K562 (cell line): ENCODE data around the gene ITGAL. TPM values are rescaled to one million over a fixed set of nuclear protein-coding genes. Genes with fewer than 3 reads are reported as not detected.

Experiments
- CBFB ChIP-seq: sonication (generic); formaldehyde crosslinking; IDR thresholded peaks from 2 replicates; pipeline ENCODE4 v1.4.0; 2020; ENCODE audit warnings: mild to moderate bottlenecking, missing genetic modification reagents
- CHD2 ChIP-seq: IDR thresholded peaks from 2 replicates; pipeline ENCODE4 v1.6.1; 2011; ENCODE audit warnings: low read depth, low read length
- CXXC5 ChIP-seq: fragments of 250-450 bp; sonication (Bioruptor Pico); IDR thresholded peaks from 2 replicates; pipeline ENCODE4 v1.8.0; 2022; ENCODE audit warnings: inconsistent platforms, mild to moderate bottlenecking, moderate library complexity
- DLX4 ChIP-seq: fragments of 250-450 bp; sonication (Bioruptor Pico); IDR thresholded peaks from 2 replicates; pipeline ENCODE4 v1.6.1; 2021; ENCODE audit warnings: mild to moderate bottlenecking
- ETS2 ChIP-seq: IDR thresholded peaks from 2 replicates; pipeline ENCODE4 v1.6.1; 2016; ENCODE audit warnings: borderline replicate concordance, missing genetic modification characterization, mild to moderate bottlenecking, moderate library complexity, missing compliant biosample characterization; ENCODE audit not compliant: poor library complexity, severe bottlenecking
- GTF3C2 ChIP-seq: IDR thresholded peaks from 3 replicates; pipeline ENCODE4 v1.6.1; 2011; ENCODE audit warnings: borderline replicate concordance, mild to moderate bottlenecking, moderate library complexity; ENCODE audit not compliant: insufficient read length; ENCODE audit errors: extremely low read depth
- MBD1 ChIP-seq: fragments of 250-450 bp; sonication (Bioruptor Pico); IDR thresholded peaks from 2 replicates; pipeline ENCODE4 v1.8.0; 2022; ENCODE audit warnings: inconsistent platforms
- RAD21 ChIP-seq, 2 experiments: fragments of 250-450 bp in 1 of 2; fragments of 450-650 bp in 1 of 2; sonication (Bioruptor Pico) in 1 of 2; formaldehyde crosslinking in 1 of 2; IDR thresholded peaks in 1 of 2; conservative IDR thresholded peaks in 1 of 2; 2 replicates each; pipeline versions ENCODE4 v1.4.0 to v1.8.0; 2020 to 2022; ENCODE audit warnings: mild to moderate bottlenecking in 2 of 2, moderate library complexity in 1 of 2
- RBM15 ChIP-seq: fragments of 200-400 bp; formaldehyde crosslinking; IDR thresholded peaks from 2 replicates; pipeline ENCODE4 v1.6.1; 2018; ENCODE audit warnings: mild to moderate bottlenecking, low read length, moderate library complexity; ENCODE audit not compliant: insufficient read depth
- RFX5 ChIP-seq: IDR thresholded peaks from 2 replicates; pipeline ENCODE4 v1.6.1; 2011; ENCODE audit warnings: low read depth, mild to moderate bottlenecking, improper control_type of control experiment, low read length
- TFE3 ChIP-seq: fragments of 450-650 bp; formaldehyde crosslinking; IDR thresholded peaks from 2 replicates; pipeline ENCODE4 v1.4.0; 2020; ENCODE audit warnings: mild to moderate bottlenecking, mixed read lengths
- VEZF1 ChIP-seq: fragments of 200-800 bp; sonication (Bioruptor generic); IDR thresholded peaks from 2 replicates; pipeline ENCODE4 v1.6.1; 2017; ENCODE audit warnings: missing genetic modification characterization, missing compliant biosample characterization
- YBX1 ChIP-seq: fragments of 450-650 bp; IDR thresholded peaks from 2 replicates; pipeline ENCODE4 v1.7.1; 2016; ENCODE audit warnings: mild to moderate bottlenecking
- YY1 ChIP-seq, 3 experiments: IDR thresholded peaks; 2 replicates each; pipeline ENCODE4 v1.6.1; 2011; ENCODE audit warnings: low read length in 2 of 3, mild to moderate bottlenecking in 2 of 3, moderate library complexity in 2 of 3, borderline replicate concordance in 1 of 3, control low read depth in 1 of 3, low read depth in 1 of 3; ENCODE audit not compliant: insufficient read depth in 3 of 3, insufficient replicate concordance in 2 of 3, control insufficient read depth in 1 of 3, insufficient read length in 1 of 3; ENCODE audit errors: extremely low read depth in 1 of 3
- ZFP1 ChIP-seq: fragments of 450-650 bp; formaldehyde crosslinking; IDR thresholded peaks from 2 replicates; pipeline ENCODE4 v1.4.0; 2020; ENCODE audit warnings: mild to moderate bottlenecking, mixed read lengths
- ZNF140 ChIP-seq: fragments of 250-450 bp; sonication (Bioruptor Pico); IDR thresholded peaks from 2 replicates; pipeline ENCODE4 v1.8.0; 2021; ENCODE audit warnings: moderate library complexity, mild to moderate bottlenecking, inconsistent platforms
- ZNF586 ChIP-seq: fragments of 450-650 bp; formaldehyde crosslinking; conservative IDR thresholded peaks from 2 replicates; pipeline ENCODE4 v1.4.0; 2020; ENCODE audit warnings: mild to moderate bottlenecking, moderate library complexity
- polyA plus RNA-seq, 8 experiments: library from polyadenylated mRNA; depleted of rRNA in 4 of 8; stranded (reverse) in 5 of 8; unstranded in 3 of 8; fragments of >200 nt; fragmentation: Nextera tagmentation in 2 of 8; fragmentation: Illumina TruSeq in 1 of 8; extraction: Ambion mirVana in 2 of 8; extraction: Trizol in 1 of 8; gene quantifications; 2 replicates each; pipeline versions ENCODE4 v1.2.1 to v1.2.3, GENCODE V29; 2011 to 2014; ENCODE audit warnings: inconsistent platforms in 1 of 8, missing spikeins in 1 of 8
- total RNA-seq, 7 experiments: library from RNA; depleted of rRNA in 6 of 7; stranded (reverse); fragments of >200 nt in 6 of 7; fragmentation: Illumina TruSeq in 2 of 7; extraction: Trizol in 2 of 7; gene quantifications; 2 replicates each; pipeline versions ENCODE4 v1.2.1 to v1.2.3, GENCODE V29; 2011 to 2021; ENCODE audit warnings: low replicate concordance in 1 of 7

ITGAL gene
- total and polyA plus RNA-seq, 9 of the 15 experiments (the other 6 are each of a cell fraction or from before 2014, with no cell fraction given), result 0.01 to 0.53 TPM; not detected in 7

GRCh38 chr16:30444231-30445148 lies 28.1 kb upstream of the ITGAL start (continued):
- TF ChIP-seq MBD1 (CRISPR knock-in tag), result no peak
- no peak for TF ChIP-seq RAD21 (CRISPR knock-in tag; conservative IDR thresholded peaks at IDR 0.05 in 1 of 2, IDR thresholded peaks at IDR 0.05 in 1 of 2)
- no peak for TF ChIP-seq CXXC5 (CRISPR knock-in tag)
- TF ChIP-seq VEZF1 (CRISPR knock-in tag), result no peak
- no peak for TF ChIP-seq DLX4 (CRISPR knock-in tag)
- TF ChIP-seq RFX5, result no peak
- TF ChIP-seq ZNF586 (CRISPR knock-in tag), result no peak
- TF ChIP-seq YY1 (IDR thresholded peaks at IDR 0.05; ENCODE audit: borderline replicate concordance in 1 of 3, control insufficient read depth in 1 of 3, extremely low read depth in 1 of 3, insufficient read depth in 3 of 3, insufficient read length in 1 of 3, insufficient replicate concordance in 2 of 3, low read depth in 1 of 3, low read length in 2 of 3), result peak; percentile 71 to 94 (median 76)
- no peak for TF ChIP-seq RBM15
- TF ChIP-seq GTF3C2, result no peak
- no peak for TF ChIP-seq ZFP1 (CRISPR knock-in tag)
- TF ChIP-seq ZNF140, result no peak
- TF ChIP-seq TFE3 (CRISPR knock-in tag), result no peak
- TF ChIP-seq ETS2 (tag), result no peak
- peak; percentile 56; the same call in 1 of the 2 replicates for TF ChIP-seq CBFB
- no peak for TF ChIP-seq YBX1
- TF ChIP-seq CHD2, result no peak
